ENCODE measurements around the gene SYT1.

Gene SYT1

DNA sequence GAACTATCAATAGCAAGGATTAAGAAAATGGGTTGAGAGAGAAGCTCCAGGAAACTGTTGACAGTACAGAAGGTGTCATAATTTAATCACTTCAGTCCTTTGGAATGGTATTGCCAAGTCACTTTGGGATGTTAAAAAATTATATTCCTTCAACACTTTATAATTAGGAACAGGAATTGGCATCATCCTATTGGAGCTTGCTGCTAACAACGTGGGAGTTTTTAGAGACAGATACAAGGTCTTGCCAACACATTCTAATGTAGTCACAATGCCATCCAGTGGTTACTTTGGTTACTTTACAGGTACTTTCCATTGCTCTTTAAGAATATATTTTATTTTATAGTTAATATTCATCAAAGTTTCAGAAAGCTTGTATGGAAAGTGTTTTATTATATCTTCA, 310.1 kb downstream of the SYT1 start:
- H3K9me3 ChIP-seq (ENCODE audit: control insufficient read depth, low read length), result no peaks in the 10 kb centered on the region
- DNase-seq, result peak; percentile 52
- H2AFZ ChIP-seq (ENCODE audit: low read depth, low read length), result no peak overlapping the region
- H3K79me1 ChIP-seq (replicated peaks; ENCODE audit: low read length, poor library complexity, severe bottlenecking), result no peaks in the 10 kb centered on the region
- no peak overlapping the region for H3K9ac ChIP-seq (ENCODE audit: low read length)
- H3K4me2 ChIP-seq (ENCODE audit: low read length, poor library complexity, severe bottlenecking), result no peak overlapping the region
- H3K14ac ChIP-seq (ENCODE audit: low read length in 2 of 2), result no peak overlapping the region
- no peak overlapping the region for H4K91ac ChIP-seq (ENCODE audit: low read length)
- H3K4ac ChIP-seq (ENCODE audit: low read depth in 1 of 2, low read length in 2 of 2), result no peak overlapping the region
- H3K27me3 ChIP-seq (ENCODE audit: control insufficient read depth in 1 of 2, insufficient read depth in 1 of 2, low read length in 2 of 2), result no peaks in the 10 kb centered on the region
- no peaks in the 10 kb centered on the region for H3K4me1 ChIP-seq (ENCODE audit: control insufficient read depth, insufficient read depth, low read depth, low read length)
- no peak overlapping the region for H3K23ac ChIP-seq (ENCODE audit: low read length in 2 of 2)
- H3K27ac ChIP-seq (ENCODE audit: low read length, poor library complexity, severe bottlenecking), result no peak overlapping the region
- H3K4me3 ChIP-seq (ENCODE audit: insufficient read depth in 1 of 2, low read depth in 1 of 2, low read length in 2 of 2), result no peak overlapping the region
- H2BK15ac ChIP-seq (ENCODE audit: low read depth, poor library complexity, severe bottlenecking), result no peak overlapping the region
- no peak overlapping the region for H3K18ac ChIP-seq (ENCODE audit: low read depth in 1 of 2, low read length in 2 of 2)
- no peaks in the 10 kb centered on the region for H3K36me3 ChIP-seq (ENCODE audit: control insufficient read depth in 1 of 2, insufficient read depth in 2 of 2, low read depth in 1 of 2, low read length in 2 of 2)
- no peak overlapping the region for H2AK5ac ChIP-seq (ENCODE audit: low read length, severe bottlenecking)
- no peak overlapping the region for H2BK12ac ChIP-seq (ENCODE audit: low read length in 2 of 2)
- no peak overlapping the region for H2BK120ac ChIP-seq (ENCODE audit: low read depth, low read length)
- no peak overlapping the region for H4K8ac ChIP-seq (ENCODE audit: low read length)
- no peak overlapping the region for H2BK5ac ChIP-seq (ENCODE audit: low read depth, low read length, poor library complexity, severe bottlenecking)
- WGBS, result no CpG with 5 or more reads among the region's 1 CpG

DNA sequence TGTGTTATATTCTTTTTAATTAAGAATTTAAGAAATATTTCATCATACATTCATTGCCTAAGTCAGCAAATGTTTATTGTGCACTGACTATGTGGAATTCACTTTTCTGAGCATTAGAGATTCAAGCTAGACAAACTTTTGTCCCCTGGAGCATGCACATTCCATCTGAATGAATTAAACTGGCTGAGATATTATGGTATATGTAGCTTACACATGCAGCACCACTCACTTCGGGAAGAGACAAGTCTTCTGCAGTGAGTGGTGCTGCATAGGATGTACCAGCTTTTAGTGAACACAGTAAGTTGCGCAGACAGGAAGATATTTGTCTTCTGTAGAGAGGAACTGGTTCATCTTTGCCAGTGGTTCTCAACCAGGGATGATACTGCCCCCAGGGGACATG, 318.4 kb downstream of the SYT1 start:
- H3K27ac ChIP-seq (ENCODE audit: low read length, poor library complexity, severe bottlenecking), result no peak overlapping the region
- 93% methylated on average over 2 of the region's 2 CpGs for WGBS
- no peak overlapping the region for H3K14ac ChIP-seq (ENCODE audit: low read length in 2 of 2)
- no peaks in the 10 kb centered on the region for H3K9me3 ChIP-seq (ENCODE audit: control insufficient read depth, low read length)
- no peaks in the 10 kb centered on the region for H3K36me3 ChIP-seq (ENCODE audit: control insufficient read depth in 1 of 2, insufficient read depth in 2 of 2, low read depth in 1 of 2, low read length in 2 of 2)
- no peak overlapping the region for H3K23ac ChIP-seq (ENCODE audit: low read length in 2 of 2)
- H2BK120ac ChIP-seq (ENCODE audit: low read depth, low read length), result no peak overlapping the region
- no peak overlapping the region for H2AFZ ChIP-seq (ENCODE audit: low read depth, low read length)
- DNase-seq, result no peak
- no peak overlapping the region for H3K4me3 ChIP-seq (ENCODE audit: insufficient read depth in 1 of 2, low read depth in 1 of 2, low read length in 2 of 2)
- H2BK15ac ChIP-seq (ENCODE audit: low read depth, poor library complexity, severe bottlenecking), result no peak overlapping the region
- no peak overlapping the region for H2AK5ac ChIP-seq (ENCODE audit: low read length, severe bottlenecking)
- H3K4ac ChIP-seq (ENCODE audit: low read depth in 1 of 2, low read length in 2 of 2), result no peak overlapping the region
- no peaks in the 10 kb centered on the region for H3K79me1 ChIP-seq (replicated peaks; ENCODE audit: low read length, poor library complexity, severe bottlenecking)
- no peak overlapping the region for H4K91ac ChIP-seq (ENCODE audit: low read length)
- no peak overlapping the region for H4K8ac ChIP-seq (ENCODE audit: low read length)
- H3K27me3 ChIP-seq (ENCODE audit: control insufficient read depth in 1 of 2, insufficient read depth in 1 of 2, low read length in 2 of 2), result no peaks in the 10 kb centered on the region
- H3K18ac ChIP-seq (ENCODE audit: low read depth in 1 of 2, low read length in 2 of 2), result no peak overlapping the region
- H2BK5ac ChIP-seq (ENCODE audit: low read depth, low read length, poor library complexity, severe bottlenecking), result no peak overlapping the region
- no peak overlapping the region for H3K4me2 ChIP-seq (ENCODE audit: low read length, poor library complexity, severe bottlenecking)
- no peaks in the 10 kb centered on the region for H3K4me1 ChIP-seq (ENCODE audit: control insufficient read depth, insufficient read depth, low read depth, low read length)
- no peak overlapping the region for H3K9ac ChIP-seq (ENCODE audit: low read length)
- no peak overlapping the region for H2BK12ac ChIP-seq (ENCODE audit: low read length in 2 of 2)

DNA sequence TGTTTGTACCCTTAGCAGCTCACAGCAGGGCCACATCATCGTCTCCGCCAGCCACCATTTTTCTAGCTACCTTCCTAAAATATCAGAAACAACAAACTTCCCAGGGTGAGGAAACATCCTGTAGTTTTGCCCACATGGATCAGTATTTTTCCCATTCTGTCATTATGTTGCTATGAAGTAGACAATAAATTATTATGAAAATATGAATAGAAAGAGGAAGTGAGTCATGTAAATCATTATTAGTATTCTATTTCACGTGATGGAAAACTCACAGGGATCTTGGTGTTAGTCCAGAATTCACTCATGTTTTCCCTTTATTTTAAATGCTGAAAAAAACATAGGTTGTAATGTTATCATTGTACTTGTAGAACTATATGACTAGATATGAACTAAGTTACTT, 319.4 kb downstream of the SYT1 start:
- Histone ChIP-seq H3K23ac (ENCODE audit: low read length in 2 of 2) (no peak overlapping the region), H3K14ac (ENCODE audit: low read length in 2 of 2) (no peak overlapping the region), H4K8ac (ENCODE audit: low read length) (no peak overlapping the region), H3K4me2 (ENCODE audit: low read length, poor library complexity, severe bottlenecking) (no peak overlapping the region), H3K9ac (ENCODE audit: low read length) (no peak overlapping the region), H3K4me1 (ENCODE audit: control insufficient read depth, insufficient read depth, low read depth, low read length) (no peaks in the 10 kb centered on the region), H4K91ac (ENCODE audit: low read length) (no peak overlapping the region), H3K27ac (ENCODE audit: low read length, poor library complexity, severe bottlenecking) (no peak overlapping the region), H3K18ac (ENCODE audit: low read depth in 1 of 2, low read length in 2 of 2) (no peak overlapping the region), H2BK120ac (ENCODE audit: low read depth, low read length) (no peak overlapping the region), H3K27me3 (ENCODE audit: control insufficient read depth in 1 of 2, insufficient read depth in 1 of 2, low read length in 2 of 2) (no peaks in the 10 kb centered on the region), H3K4ac (ENCODE audit: low read depth in 1 of 2, low read length in 2 of 2) (no peak overlapping the region), H2BK5ac (ENCODE audit: low read depth, low read length, poor library complexity, severe bottlenecking) (no peak overlapping the region), H2AFZ (ENCODE audit: low read depth, low read length) (no peak overlapping the region), H2BK15ac (ENCODE audit: low read depth, poor library complexity, severe bottlenecking) (no peak overlapping the region), H2AK5ac (ENCODE audit: low read length, severe bottlenecking) (no peak overlapping the region), H3K36me3 (ENCODE audit: control insufficient read depth in 1 of 2, insufficient read depth in 2 of 2, low read depth in 1 of 2, low read length in 2 of 2) (no peaks in the 10 kb centered on the region), H3K4me3 (ENCODE audit: insufficient read depth in 1 of 2, low read depth in 1 of 2, low read length in 2 of 2) (no peak overlapping the region), H3K9me3 (ENCODE audit: control insufficient read depth, low read length) (no peaks in the 10 kb centered on the region), H3K79me1 (replicated peaks; ENCODE audit: low read length, poor library complexity, severe bottlenecking) (no peaks in the 10 kb centered on the region), H2BK12ac (ENCODE audit: low read length in 2 of 2) (no peak overlapping the region)
- DNase-seq, result no peak
- 100% methylated on average over 2 of the region's 3 CpGs for WGBS

DNA sequence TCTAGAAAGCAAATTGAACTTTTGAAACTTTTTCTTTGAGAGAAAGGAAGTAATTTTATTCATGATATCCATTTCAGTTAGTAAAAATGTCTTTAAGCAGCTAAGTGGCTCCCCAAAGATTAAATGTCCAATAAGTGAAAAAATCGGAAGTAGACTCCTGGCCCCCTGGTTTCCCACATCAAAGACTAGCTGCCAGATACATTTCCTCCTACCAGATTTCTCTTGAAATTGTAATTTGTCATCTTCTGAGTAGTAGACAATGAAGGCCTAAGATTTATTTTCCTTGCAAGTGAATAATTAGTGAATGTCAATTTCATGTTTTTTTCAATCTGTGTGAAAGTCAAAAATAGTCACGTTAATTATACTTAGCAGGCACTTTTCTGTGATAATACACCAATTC, 321.9 kb downstream of the SYT1 start:
- Histone ChIP-seq H2BK120ac (ENCODE audit: low read depth, low read length) (no peak overlapping the region), H4K91ac (ENCODE audit: low read length) (no peak overlapping the region), H2BK5ac (ENCODE audit: low read depth, low read length, poor library complexity, severe bottlenecking) (no peak overlapping the region), H3K9ac (ENCODE audit: low read length) (no peak overlapping the region), H3K18ac (ENCODE audit: low read depth in 1 of 2, low read length in 2 of 2) (no peak overlapping the region), H3K36me3 (ENCODE audit: control insufficient read depth in 1 of 2, insufficient read depth in 2 of 2, low read depth in 1 of 2, low read length in 2 of 2) (no peaks in the 10 kb centered on the region), H3K4ac (ENCODE audit: low read depth in 1 of 2, low read length in 2 of 2) (no peak overlapping the region), H2BK12ac (ENCODE audit: low read length in 2 of 2) (no peak overlapping the region), H3K23ac (ENCODE audit: low read length in 2 of 2) (no peak overlapping the region), H3K4me2 (ENCODE audit: low read length, poor library complexity, severe bottlenecking) (no peak overlapping the region), H2AFZ (ENCODE audit: low read depth, low read length) (no peak overlapping the region), H2BK15ac (ENCODE audit: low read depth, poor library complexity, severe bottlenecking) (no peak overlapping the region), H3K4me3 (ENCODE audit: insufficient read depth in 1 of 2, low read depth in 1 of 2, low read length in 2 of 2) (no peak overlapping the region), H3K14ac (ENCODE audit: low read length in 2 of 2) (no peak overlapping the region), H3K27ac (ENCODE audit: low read length, poor library complexity, severe bottlenecking) (no peak overlapping the region), H3K9me3 (ENCODE audit: control insufficient read depth, low read length) (no peaks in the 10 kb centered on the region), H3K4me1 (ENCODE audit: control insufficient read depth, insufficient read depth, low read depth, low read length) (no peaks in the 10 kb centered on the region), H4K8ac (ENCODE audit: low read length) (no peak overlapping the region), H3K27me3 (ENCODE audit: control insufficient read depth in 1 of 2, insufficient read depth in 1 of 2, low read length in 2 of 2) (no peaks in the 10 kb centered on the region), H2AK5ac (ENCODE audit: low read length, severe bottlenecking) (no peak overlapping the region), H3K79me1 (replicated peaks; ENCODE audit: low read length, poor library complexity, severe bottlenecking) (no peaks in the 10 kb centered on the region)
- no peak for DNase-seq
- WGBS, result 60% methylated on average over 1 of the region's 2 CpGs
